T-cell (primary cell): Measurements from ENCODE around the gene NEK10. TPM values are rescaled to one million over a fixed set of nuclear protein-coding genes. Genes with fewer than 3 reads are reported as not detected.

Experiments
- ATAC-seq, 4 experiments: fragments of 200-7000 bp in 3 of 4; fragments of 150-1000 bp in 1 of 4; cut with Tn5 transposase; replicated peaks in 1 of 4; 1 replicate in 3 of 4; 2 replicates in 1 of 4; pipeline ENCODE4 v1.10.0; 2021; ENCODE audit warnings: moderate library complexity in 3 of 4, mild to moderate bottlenecking in 2 of 4, moderate number of reproducible peaks in 1 of 4
- CTCF ChIA-PET, 2 donors: fragments of 300-600 bp; sonication (Branson Sonifier 250); formaldehyde crosslinking; loops; one replicate each; lab custom pipeline; 2022; ENCODE audit warnings: antibody characterized with exemption in 2 of 2; lab: Charles Lee
- POLR2A ChIA-PET, 2 donors: fragments of 300-600 bp; sonication (Branson Sonifier 250); formaldehyde crosslinking; loops; one replicate each; lab custom pipeline; 2022; ENCODE audit warnings: antibody characterized with exemption in 2 of 2; lab: Charles Lee
- DNase-seq, 35 experiments: peaks; one replicate each; pipeline versions ENCODE4 v3.0.0 to v3.0.0-alpha.2; 2013 to 2023
- H3K27ac ChIP-seq: one replicate; pipeline ENCODE4 v1.5.1; 2013; ENCODE audit warnings: low read length
- H3K27me3 ChIP-seq, 2 experiments: replicated peaks in 1 of 2; 1 replicate in 1 of 2; 2 replicates in 1 of 2; pipeline versions ENCODE4 v1.6.1 to v1.7.0; 2013; ENCODE audit warnings: low read length in 1 of 2, mixed read lengths in 1 of 2; ENCODE audit not compliant: control insufficient read depth in 2 of 2, insufficient read depth in 2 of 2; ENCODE audit errors: extremely low read depth in 1 of 2
- H3K36me3 ChIP-seq, 2 donors: 1 replicate in 1 of 2; 2 replicates in 1 of 2; pipeline versions ENCODE4 v1.6.1 to v1.7.0; 2013; ENCODE audit warnings: low read length in 1 of 2; ENCODE audit not compliant: control insufficient read depth in 2 of 2, insufficient read depth in 1 of 2; ENCODE audit errors: extremely low read depth in 1 of 2
- H3K4me1 ChIP-seq, 2 experiments: 1 replicate in 1 of 2; 2 replicates in 1 of 2; pipeline versions ENCODE4 v1.6.1 to v1.7.0; 2013; ENCODE audit warnings: low read length in 2 of 2, mixed read lengths in 1 of 2; ENCODE audit not compliant: insufficient read depth in 2 of 2, control insufficient read depth in 1 of 2; ENCODE audit errors: extremely low read depth in 1 of 2
- H3K4me3 ChIP-seq, 2 donors: 1 replicate in 1 of 2; 2 replicates in 1 of 2; pipeline versions ENCODE4 v1.5.1 to v1.7.0; 2013; ENCODE audit warnings: mild to moderate bottlenecking in 2 of 2, low read length in 1 of 2, moderate library complexity in 1 of 2; ENCODE audit not compliant: control insufficient read depth in 1 of 2; ENCODE audit errors: extremely low read depth in 1 of 2
- H3K9me3 ChIP-seq: 2 replicates; pipeline ENCODE4 v1.7.0; 2013
- H3K27ac Mint-ChIP-seq, 2 donors: one replicate each; pipeline ENCODE4 v1.8.0; 2020 to 2021; ENCODE audit warnings: mild to moderate bottlenecking in 2 of 2, mixed read lengths in 2 of 2
- H3K27me3 Mint-ChIP-seq, 2 donors: one replicate each; pipeline ENCODE4 v1.8.0; 2021 to 2022; ENCODE audit warnings: mixed read lengths in 2 of 2
- H3K36me3 Mint-ChIP-seq: one replicate; pipeline ENCODE4 v1.8.0; 2021; ENCODE audit warnings: mixed read lengths
- H3K4me1 Mint-ChIP-seq, 3 donors: one replicate each; pipeline ENCODE4 v1.8.0; 2020 to 2022; ENCODE audit warnings: mixed read lengths in 3 of 3, mild to moderate bottlenecking in 1 of 3
- H3K4me3 Mint-ChIP-seq, 3 donors: one replicate each; pipeline ENCODE4 v1.8.0; 2020 to 2022; ENCODE audit warnings: mild to moderate bottlenecking in 3 of 3, mixed read lengths in 3 of 3, moderate library complexity in 3 of 3
- H3K9me3 Mint-ChIP-seq, 3 donors: one replicate each; pipeline ENCODE4 v1.8.0; 2020 to 2022; ENCODE audit warnings: mixed read lengths in 3 of 3
- WGBS: methylation state at CpG from one replicate; pipeline ENCODE4 v1.1.5; 2013; ENCODE audit warnings: missing lambda C conversion rate; ENCODE audit not compliant: insufficient coverage; 5-methylcytosine and 5-hydroxymethylcytosine counted together
- total RNA-seq, 35 experiments: library from RNA in 6 of 35; stranded (reverse) in 6 of 35; fragments of 120-200 nt in 1 of 35; gene quantifications; one replicate each; pipeline versions ENCODE4 v1.2.1 to v1.2.4 and lab custom pipeline; 2013 to 2026

NEK10 gene
- total RNA-seq, 5 donors from 2014 or later (not counting 1 experiment from before 2014, with no cell fraction given) = 0.73 to 2.2 (median 1.2) TPM

DNA sequence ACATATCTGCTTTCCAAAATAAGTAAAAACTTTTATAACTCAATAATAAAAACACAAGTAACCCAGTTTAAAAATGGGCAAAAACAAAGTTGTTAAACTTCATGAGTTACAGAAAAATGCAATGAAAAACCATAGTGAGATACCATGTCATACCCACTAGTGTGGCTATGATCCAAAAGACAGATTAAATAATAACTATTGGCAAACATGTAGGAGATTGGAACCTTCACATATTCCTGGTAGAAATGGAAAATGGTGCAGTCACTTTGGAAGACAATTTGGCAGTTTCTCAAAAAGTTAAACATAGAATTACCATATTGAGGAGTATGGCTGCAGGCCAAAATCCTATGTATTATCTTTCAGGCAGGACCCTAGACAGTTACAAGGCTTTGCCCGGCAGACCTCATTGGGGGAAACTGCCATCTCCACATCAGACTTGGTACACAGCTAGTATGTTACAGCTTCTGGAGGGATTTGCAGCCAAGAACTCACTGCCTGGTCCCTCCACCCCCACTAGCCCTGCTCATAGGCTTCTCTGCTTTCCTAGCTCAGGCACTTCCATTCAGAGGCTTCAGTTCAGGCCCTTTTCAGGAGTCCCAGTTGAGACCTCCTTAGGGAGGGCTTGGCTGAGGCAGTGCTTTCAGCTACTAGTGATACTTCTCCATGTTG, 147.8 kb downstream of the NEK10 start:
- ChIA-PET CTCF (no interaction called here), POLR2A (no interaction called here)
- DNase-seq (no peak), ATAC-seq (no peak)
- no peak overlapping the region for H3K4me3 Mint-ChIP-seq
- peaks cover 9 to 10% (median 9%) of the 10 kb centered on the region in 3 donors for H3K4me1 Mint-ChIP-seq
- no peaks in the 10 kb centered on the region for H3K36me3 ChIP-seq
- H3K4me1 ChIP-seq = peaks cover 0 to 2% of the 10 kb centered on the region in 2 experiments
- no peaks in the 10 kb centered on the region for H3K27me3 Mint-ChIP-seq
- H3K4me3 ChIP-seq = no peak overlapping the region
- H3K27me3 ChIP-seq = no peaks in the 10 kb centered on the region
- H3K27ac Mint-ChIP-seq = no peak overlapping the region
- no peaks in the 10 kb centered on the region for H3K9me3 Mint-ChIP-seq
- WGBS = 100% methylated on average over 1 of the region's 1 CpG
- H3K36me3 Mint-ChIP-seq = no peaks in the 10 kb centered on the region
- no peaks in the 10 kb centered on the region for H3K9me3 ChIP-seq
- no peak overlapping the region for H3K27ac ChIP-seq

DNA sequence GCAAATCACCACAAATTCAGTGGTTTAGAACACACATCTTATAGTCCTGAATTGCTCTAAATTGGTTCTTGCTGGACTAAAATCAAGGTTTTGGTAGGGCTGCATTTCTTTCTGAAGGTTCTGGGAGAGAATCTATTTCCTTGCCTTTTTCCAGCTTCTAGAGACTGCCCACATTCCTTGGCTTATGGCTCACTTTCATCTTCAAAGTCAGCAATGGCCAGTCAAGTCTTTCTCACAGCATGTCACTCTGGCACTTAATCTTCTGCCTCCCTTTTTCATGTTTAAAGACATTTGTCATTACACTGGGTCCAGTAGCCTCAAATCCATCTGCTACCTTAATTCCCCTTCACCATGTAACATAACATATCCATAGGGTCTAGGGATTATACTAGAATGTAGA, 149.0 kb downstream of the NEK10 start:
- H3K27me3 Mint-ChIP-seq = no peaks in the 10 kb centered on the region

DNA sequence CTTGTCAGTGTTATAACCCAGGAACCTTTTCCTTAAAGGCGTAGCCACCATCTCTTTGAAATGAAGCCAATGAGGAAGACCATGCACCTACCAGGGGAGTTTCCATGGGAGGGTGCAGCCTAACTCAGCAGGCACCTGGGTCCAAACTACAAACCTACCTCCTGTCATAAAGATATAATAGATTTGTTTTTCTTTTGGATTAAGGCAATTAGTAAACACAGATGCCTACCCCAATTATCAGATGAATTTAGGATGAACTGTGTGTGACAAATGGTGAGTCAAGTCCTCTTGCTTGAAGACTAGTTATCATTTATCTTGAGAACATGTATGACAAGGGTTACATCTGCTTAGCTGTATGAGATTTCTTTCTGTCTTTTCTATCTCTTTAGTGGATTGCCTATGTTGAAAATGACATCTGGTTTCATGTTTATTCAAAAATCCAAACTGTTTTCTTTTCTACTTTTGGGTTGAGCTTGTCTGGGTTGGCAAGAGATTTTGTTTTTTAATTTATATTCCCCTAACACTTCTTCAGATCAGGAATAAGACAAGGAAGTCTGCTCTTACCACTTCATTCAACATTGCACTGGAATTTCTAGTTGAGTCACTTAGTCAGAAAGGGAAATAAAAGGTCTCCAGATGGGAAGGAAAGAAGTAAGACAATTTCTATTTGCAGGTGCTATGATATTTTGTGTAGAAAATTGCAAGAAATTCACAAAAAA, 149.9 kb downstream of the NEK10 start:
- ChIA-PET POLR2A (interaction anchor here in 1 of 2 donors (0.5 kb wide), 1 partner anchor 25 kb away, joined by 3 read pairs; no protein-coding TSS in a partner anchor), CTCF (no interaction called here)
- H3K4me3 ChIP-seq = no peak overlapping the region
- Mint-ChIP-seq H3K27ac (no peak overlapping the region), H3K9me3 (no peaks in the 10 kb centered on the region), H3K4me1 (peaks cover 9 to 10% (median 9%) of the 10 kb centered on the region in 3 donors), H3K27me3 (no peaks in the 10 kb centered on the region), H3K4me3 (no peak overlapping the region), H3K36me3 (peaks cover 6% of the 10 kb centered on the region)
- no peaks in the 10 kb centered on the region for H3K9me3 ChIP-seq
- no peak overlapping the region for H3K27ac ChIP-seq
- H3K27me3 ChIP-seq = peaks cover 0 to 2% of the 10 kb centered on the region in 2 experiments
- WGBS = no CpG with 5 or more reads among the region's 1 CpG
- DNase-seq = no peak
- peaks cover 0 to 2% of the 10 kb centered on the region in 2 experiments for H3K4me1 ChIP-seq
- no peak for ATAC-seq
- H3K36me3 ChIP-seq = no peaks in the 10 kb centered on the region

More for the DNA sequence above, 149.0 kb downstream of the NEK10 start:
- Histone ChIP-seq H3K27ac (no peak overlapping the region), H3K4me3 (no peak overlapping the region), H3K9me3 (no peaks in the 10 kb centered on the region), H3K4me1 (peaks cover 0 to 2% of the 10 kb centered on the region in 2 experiments), H3K27me3 (no peaks in the 10 kb centered on the region), H3K36me3 (no peaks in the 10 kb centered on the region)
- ChIA-PET POLR2A (no interaction called here), CTCF (no interaction called here)
- H3K36me3 Mint-ChIP-seq = no peaks in the 10 kb centered on the region
- no peak overlapping the region for H3K27ac Mint-ChIP-seq
- H3K9me3 Mint-ChIP-seq = no peaks in the 10 kb centered on the region
- no peak for ATAC-seq
- DNase-seq = no peak
- peaks cover 9 to 10% (median 9%) of the 10 kb centered on the region in 3 donors for H3K4me1 Mint-ChIP-seq
- no peak overlapping the region for H3K4me3 Mint-ChIP-seq

DNA sequence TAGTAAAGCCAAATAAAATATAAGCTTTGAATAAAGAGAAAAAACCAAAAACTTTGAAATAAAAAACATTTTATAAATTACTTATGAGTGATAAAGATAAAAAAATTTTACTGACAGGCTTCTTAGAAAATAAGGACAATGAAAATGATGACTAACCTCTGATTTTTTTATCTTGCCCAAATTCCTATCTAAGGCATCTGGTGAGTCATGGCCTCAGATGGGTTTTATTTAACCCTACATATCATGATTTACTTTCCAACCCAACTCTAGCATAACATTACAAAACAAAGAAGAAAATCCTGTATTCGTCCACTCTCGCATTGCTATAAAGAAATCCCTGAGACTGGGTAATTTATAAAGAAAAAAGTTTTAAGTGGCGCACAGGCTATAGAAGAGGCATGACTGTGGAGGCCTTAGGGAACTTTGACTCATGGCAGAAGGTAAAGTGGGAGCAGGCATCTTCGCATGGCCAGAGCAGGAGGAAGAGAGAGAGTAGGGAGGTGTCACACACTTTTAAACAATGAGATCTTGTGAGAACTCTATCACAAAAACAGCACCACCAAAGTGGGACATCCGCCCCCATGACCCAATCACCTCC, 152.1 kb downstream of the NEK10 start:
- Histone ChIP-seq H3K36me3 (no peaks in the 10 kb centered on the region), H3K4me3 (no peak overlapping the region), H3K9me3 (no peaks in the 10 kb centered on the region), H3K4me1 (no peaks in the 10 kb centered on the region), H3K27ac (no peak overlapping the region), H3K27me3 (peaks cover 0 to 2% of the 10 kb centered on the region in 2 experiments)
- ATAC-seq = no peak
- peaks cover 6% of the 10 kb centered on the region for H3K36me3 Mint-ChIP-seq
- H3K27ac Mint-ChIP-seq = no peak overlapping the region
- no peaks in the 10 kb centered on the region for H3K27me3 Mint-ChIP-seq
- H3K4me1 Mint-ChIP-seq = no peaks in the 10 kb centered on the region
- POLR2A ChIA-PET = no interaction called here
- no peak for DNase-seq
- CTCF ChIA-PET = no interaction called here
- H3K9me3 Mint-ChIP-seq = no peaks in the 10 kb centered on the region
- H3K4me3 Mint-ChIP-seq = no peak overlapping the region
- no CpG with 5 or more reads among the region's 5 CpGs for WGBS

DNA sequence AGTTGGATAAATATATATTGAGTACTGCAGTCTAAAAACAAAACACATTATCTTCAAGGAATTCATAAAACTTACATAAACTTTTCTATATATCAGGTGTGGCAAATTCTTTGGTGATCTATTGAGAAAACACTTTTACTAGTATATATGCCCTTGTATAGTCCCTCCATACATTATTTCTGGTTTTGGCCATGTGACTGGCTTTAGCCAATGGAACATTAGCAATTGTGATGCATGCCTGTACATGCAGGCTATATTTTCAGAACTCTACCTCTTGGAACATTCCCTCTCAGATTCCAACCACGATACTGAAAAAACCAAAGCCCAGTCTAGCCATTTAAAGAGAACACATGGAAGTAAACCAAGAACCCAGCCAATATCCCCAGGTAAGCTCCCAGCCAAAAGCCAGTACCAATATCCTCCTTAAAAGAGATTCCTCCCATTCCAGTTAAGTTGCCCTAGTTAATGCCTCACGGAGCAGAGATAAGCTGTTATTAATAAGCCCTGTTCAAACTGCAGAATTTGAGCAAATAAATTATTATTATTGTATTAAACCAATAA, 152.8 kb downstream of the NEK10 start:
- Mint-ChIP-seq H3K9me3 (no peaks in the 10 kb centered on the region), H3K4me3 (no peak overlapping the region), H3K36me3 (peaks cover 6% of the 10 kb centered on the region), H3K4me1 (no peaks in the 10 kb centered on the region), H3K27ac (no peak overlapping the region), H3K27me3 (no peaks in the 10 kb centered on the region)
- Histone ChIP-seq H3K36me3 (no peaks in the 10 kb centered on the region), H3K27me3 (peaks cover 0 to 2% of the 10 kb centered on the region in 2 experiments), H3K4me1 (no peaks in the 10 kb centered on the region), H3K4me3 (no peak overlapping the region), H3K9me3 (no peaks in the 10 kb centered on the region), H3K27ac (no peak overlapping the region)
- no peak for DNase-seq
- POLR2A ChIA-PET = no interaction called here
- CTCF ChIA-PET = no interaction called here
- WGBS = 54% methylated on average over 1 of the region's 2 CpGs
- no peak for ATAC-seq

DNA sequence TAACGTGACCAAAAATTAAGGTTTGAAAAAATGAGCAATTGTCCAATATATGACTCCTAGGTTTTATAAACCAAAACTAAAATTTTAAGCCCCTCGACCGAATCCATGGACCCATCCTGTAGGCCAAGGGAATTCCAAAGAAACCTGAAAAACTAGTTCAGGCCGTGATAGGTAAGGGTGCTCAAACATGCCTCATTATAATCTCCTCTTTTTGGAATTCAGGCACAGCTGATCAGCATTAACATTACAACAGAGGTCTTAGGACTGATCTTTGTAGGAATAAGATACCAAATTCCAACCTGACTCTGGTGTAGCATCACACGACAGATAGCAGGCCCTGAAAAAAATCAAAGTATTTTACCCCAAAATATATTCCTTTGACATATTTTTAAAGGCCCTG, 155.7 kb downstream of the NEK10 start:
- no CpG with 5 or more reads among the region's 5 CpGs for WGBS
- no peaks in the 10 kb centered on the region for H3K4me1 Mint-ChIP-seq
- ATAC-seq = no peak

More for the DNA sequence above, 155.7 kb downstream of the NEK10 start:
- Mint-ChIP-seq H3K4me3 (no peak overlapping the region), H3K36me3 (peaks cover 6% of the 10 kb centered on the region), H3K27ac (no peak overlapping the region), H3K27me3 (no peaks in the 10 kb centered on the region), H3K9me3 (no peaks in the 10 kb centered on the region)
- Histone ChIP-seq H3K9me3 (no peaks in the 10 kb centered on the region), H3K4me3 (no peak overlapping the region), H3K36me3 (no peaks in the 10 kb centered on the region), H3K4me1 (no peaks in the 10 kb centered on the region), H3K27ac (no peak overlapping the region), H3K27me3 (peaks cover 0 to 2% of the 10 kb centered on the region in 2 experiments)
- POLR2A ChIA-PET = no interaction called here
- CTCF ChIA-PET = no interaction called here
- no peak for DNase-seq
